ENCODE results near the gene EXT2.

EXT2 gene

DNA sequence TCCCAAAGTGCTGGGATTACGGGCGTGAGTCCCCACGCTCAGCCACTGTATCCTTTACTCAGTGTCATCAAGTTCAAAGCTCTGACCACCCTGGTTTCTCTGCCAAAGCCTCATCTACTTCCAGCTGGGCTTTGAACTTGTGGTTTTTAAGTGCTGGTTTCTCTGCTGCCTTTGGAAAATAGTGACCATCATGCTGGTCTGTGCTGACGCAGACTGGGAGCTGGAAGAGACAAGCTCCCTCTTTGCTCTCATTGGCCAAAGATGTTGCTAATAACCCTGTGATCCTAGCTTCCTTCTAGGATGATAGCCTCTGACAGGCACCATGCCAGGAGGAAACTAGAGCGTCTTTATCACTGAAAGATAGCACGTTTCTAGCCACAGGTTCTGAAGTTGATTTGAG is 152.0 kb downstream of the EXT2 start:
- DNase-seq, result no peak

DNA sequence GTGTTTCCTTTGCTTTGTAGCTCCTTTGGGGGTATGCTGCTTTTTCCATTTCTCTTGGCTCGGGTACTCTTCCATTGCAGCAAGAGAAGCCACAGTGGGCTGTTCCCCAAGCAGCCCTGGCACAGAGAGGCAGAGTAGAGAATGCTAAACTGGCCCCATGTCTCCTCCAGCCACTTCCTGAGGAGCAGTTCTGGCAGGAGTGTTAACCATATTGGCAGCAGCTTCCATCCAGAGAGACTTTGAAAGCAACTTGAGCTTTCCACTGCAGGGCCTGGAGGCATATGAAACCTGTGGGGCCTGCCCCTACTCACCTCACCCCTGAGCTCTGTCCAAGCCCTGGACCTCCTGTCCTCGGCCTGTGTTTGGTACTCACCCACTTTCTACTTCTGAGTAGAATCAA is 152.6 kb downstream of the EXT2 start:
- DNase-seq, result no peak

DNA sequence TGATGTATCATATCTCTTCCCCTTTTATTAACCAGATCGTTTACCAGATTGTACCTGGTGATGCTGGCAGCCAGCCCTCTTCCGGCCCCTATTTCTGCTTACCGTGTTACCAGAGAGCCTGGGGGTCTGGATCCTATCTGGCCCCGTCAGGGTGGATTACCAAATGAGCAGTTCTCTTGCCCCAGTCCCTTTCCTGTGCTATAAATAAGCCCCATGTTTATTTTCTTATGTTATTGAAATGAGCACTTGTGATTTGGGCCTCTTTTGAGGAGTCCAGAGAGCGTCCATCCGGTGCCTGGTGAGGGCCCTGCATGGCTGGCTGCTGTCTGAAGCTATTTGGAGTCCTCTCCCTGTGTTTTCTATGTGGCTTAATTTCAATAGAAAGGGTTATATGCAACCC is 154.9 kb downstream of the EXT2 start:
- no peak for DNase-seq

DNA sequence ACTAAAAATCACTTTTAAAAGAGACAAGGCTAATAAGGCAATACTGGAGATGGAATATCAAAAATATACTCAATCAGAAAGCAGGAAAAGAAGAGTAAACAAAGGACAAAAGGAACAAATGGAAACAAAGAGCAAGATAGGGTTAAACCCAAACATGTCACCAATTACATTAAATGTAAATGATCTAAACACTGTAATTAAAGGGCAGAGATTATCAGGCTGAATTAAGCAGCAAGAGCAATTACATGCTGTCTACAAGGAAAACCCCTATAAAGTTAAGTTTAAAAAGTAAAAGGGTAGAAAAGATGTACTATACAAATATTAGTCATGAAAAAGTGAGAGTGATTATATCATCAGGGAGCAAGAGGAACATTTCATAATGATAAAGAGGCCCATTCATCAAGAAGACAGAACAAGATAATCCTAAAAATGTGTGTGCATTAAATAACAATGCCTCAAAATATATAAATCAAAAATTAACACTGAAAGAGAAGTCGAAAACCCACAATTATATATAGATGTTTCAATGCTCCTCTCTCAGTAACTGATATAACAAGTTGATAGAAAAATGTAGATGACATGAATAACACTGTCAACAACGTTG is 157.6 kb downstream of the EXT2 start:
- DNase-seq, result no peak

DNA sequence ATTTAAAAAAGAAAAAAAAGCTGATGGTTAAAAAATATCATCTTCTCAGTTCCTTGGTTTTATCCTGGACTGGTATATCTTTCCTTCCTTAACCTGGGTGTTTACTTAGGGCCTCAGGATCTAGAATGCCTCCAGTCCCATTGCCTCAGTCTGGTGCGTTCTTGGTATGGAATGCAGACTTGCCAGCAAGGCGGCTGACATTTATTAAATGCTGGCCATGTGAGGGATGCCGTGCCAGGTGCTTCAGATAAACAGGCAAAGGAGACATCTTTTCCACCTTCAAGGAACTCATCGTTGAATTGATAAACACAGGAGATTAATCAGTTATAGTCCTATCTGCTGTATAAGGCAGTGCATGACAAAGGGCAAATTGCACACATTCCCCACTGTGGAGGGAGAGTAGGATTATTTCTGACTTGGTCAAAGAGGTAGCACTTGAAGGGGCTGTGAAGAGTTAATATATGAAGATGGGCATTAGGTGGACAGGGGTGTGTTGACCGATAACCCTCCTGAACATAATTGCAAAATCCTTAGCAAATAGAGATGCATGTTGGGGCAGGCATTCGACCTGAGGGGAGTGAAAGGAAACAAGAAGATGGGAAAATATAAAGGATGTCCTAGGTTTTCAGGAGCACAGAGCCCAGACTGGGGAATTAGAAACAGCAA is 160.1 kb downstream of the EXT2 start:
- DNase-seq, result no peak

DNA sequence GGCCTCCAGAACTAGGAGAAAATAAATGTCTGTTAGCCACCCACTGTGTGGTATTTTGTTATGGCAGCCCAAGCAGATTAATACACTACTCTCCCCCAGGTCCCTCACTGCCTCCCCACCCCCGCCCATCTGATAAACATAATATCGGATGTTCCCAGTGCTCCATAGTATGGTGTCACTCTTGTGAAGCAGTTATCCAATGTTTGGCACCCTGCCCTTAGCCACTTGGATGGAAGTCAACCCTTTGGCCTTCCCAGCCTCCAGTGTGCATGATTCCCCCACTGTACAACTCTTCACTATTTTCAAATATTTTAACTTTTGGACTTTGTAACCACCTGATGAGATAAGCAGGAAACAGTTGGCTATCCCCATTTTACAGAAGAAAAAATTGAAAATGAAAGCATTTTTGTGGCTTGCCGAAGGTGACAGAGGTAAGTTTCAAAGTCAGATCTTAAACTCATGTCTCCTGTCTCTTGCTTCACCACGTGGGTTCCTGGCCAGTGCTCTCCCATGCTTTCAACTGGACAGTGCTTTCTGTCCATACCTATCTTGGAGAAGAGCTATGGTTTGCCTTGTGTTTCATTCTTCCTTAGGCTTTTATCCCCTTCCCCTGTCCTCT is 161.3 kb downstream of the EXT2 start:
- DNase-seq, result no peak

DNA sequence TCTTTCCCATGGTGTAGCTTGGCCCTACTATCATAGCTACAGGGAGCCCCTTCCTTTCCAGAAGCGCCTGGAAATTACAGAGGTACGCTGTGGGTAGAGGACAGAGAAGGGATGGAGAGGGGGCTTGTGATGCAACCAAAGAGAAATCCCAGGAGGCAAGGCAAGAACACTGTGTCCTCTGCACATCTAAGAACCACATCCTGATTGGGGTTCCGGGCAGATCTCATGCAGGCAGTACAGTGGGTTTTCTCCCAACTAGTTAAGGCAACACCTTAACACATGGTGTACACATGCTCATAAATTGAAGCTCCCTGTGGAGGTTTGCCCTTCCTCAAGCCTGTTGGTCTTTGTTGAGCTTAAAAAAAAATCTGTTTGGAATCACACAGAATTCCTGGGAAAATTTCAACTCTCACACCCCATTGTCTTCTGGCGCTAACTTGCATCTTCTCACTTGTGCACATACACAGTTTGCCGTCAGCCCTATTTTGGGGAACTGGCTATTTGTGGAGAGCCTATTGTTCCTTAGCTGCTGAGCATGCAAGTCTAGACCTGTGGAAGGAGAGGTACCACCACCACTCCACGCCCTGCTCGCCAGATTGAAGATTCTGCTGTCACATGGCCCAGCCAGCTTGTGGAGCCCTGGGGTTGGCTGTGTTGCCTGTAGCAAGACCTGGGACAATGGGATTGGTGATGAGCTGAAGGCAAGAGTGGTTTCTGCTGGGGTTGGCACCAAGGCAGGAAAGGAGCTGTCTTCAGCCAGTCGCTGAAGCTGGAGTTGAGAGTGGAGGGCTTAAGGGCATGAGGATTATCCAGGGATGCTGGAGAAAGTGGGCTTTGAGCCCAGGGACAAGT is 162.1 kb downstream of the EXT2 start:
- no peak for DNase-seq

DNA sequence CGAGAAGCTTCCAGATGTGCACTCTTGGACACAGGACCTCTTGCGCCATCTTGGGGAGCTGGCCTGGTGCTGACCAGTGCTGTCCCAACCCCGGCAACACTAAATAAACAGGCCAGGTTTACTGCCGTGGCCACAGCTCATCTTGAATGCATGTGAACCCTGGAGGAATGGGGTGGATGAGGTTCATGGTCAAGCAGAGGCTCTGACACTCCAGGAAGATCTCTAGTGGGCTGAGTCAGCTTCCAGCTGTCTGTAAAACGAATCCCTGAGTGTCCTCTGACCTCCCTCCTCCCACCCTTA is 162.7 kb downstream of the EXT2 start:
- no peak for DNase-seq

DNA sequence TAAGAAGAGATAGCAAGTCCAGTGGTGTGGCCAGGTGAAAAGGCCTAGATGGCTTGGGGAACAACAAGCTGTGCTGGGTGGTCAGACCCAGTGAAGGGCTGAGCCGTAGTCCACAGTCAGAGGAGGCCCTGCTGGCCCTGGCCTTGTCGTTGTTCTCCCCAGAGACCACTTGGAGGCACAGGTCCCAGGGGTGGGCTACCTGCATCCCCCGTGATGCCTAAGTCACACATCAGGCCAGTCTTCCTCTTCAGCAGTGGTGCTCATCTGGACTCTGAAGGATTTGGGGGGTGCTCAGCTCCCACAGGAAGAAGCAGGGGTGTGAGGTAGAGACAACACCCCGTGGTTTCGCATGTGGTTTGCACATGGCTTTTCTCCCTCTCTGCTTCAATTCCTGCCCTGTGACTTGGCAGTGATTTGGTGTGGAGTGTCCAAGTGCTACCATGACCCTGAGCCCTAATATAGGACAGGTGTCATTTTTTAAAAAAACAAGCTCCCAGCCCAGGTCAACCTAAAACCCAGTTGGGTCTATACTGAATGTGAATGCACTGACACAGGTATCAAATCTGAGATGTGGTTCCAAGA is 163.5 kb downstream of the EXT2 start:
- DNase-seq, result no peak

DNA sequence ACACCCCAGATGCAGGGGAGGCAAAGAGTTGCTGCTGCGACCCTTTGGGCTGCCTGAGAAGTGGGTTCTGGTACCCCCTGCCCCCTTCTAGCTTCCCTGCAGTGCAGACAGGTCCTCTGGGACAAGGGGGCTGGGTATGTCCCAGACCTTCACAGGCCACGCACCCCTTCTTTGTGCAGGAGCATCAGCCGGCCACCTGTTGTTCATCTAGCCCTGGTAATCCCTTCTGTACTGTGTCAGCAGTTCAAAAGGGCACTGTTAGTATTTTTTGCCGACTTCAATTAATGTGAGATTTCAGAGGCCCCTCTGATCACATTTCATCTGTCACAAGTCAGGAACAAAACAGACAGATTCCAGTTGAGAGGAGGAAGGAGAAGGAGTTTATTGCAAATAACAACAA is 164.6 kb downstream of the EXT2 start:
- no peak for DNase-seq

DNA sequence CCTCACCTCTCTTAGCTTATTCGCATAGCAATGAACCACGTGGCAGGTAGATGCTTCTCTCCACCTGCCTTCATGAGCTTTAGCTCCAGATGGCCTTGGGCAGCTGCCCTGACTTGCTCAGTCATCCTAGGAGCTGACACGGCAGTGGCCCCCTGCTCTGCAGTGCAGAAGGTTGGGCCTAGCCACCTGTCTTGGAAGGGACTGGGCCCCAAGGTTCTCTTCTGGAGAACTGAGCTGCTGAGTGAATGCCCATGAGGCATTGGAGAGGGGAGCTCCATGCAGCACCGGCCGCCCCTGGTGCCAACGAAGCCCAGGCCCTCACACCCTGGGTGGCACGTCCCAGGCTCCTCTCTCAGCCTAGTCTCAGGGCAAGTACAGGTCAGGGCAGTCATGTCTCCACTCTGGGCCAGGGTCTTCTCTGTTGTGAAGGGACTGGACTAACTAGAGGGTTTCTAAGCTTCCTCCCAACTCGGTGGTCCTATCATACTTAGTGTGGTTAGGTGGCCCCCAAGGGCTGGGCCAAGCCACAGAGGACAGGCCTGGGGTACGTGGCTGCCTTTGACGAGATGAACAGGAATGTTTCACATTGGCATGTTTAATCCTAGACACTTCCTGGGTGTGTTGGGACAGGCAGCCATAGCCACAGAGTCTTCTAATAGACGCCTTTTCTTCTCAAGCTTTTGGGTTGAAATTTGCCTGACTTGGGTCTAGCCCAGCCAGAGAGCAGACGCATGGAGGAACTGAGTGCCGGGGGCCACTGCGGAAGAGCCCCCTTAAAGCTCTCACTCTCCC is 166.5 kb downstream of the EXT2 start:
- DNase-seq, result no peak

DNA sequence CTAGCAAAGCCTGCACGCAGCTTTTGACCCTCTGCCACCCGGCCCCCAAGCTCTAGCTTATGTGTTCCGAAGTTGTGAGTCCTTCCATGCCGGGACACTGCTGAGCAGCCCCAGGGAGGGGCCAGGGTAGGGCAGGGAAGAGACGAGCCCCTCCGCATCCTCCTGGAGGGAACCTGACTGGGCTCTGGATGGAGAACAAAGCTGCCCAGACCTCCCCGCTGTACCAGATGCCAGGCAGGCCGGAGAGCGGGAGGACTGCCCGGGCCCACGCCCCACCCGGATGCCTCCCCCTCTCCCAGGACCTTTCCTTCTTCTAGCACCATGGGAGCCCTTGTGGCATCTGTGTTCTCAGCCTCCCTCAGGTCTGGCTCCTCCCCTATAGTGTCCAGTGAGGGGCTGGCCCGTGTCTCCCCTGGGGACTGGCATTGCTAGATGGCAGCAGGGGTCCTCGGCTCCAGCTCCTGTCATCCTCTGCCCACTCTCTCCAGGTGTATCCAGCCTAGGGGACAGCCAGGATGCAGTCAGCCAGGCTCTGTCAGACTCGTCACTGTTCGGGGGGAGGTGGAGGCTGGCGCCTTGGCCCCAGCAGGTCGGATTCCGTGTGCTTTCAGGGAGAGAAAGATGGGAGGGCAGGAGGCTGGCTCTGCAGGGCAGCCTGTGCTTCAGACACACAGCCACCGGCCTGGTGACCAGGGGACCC is 168.4 kb downstream of the EXT2 start:
- peak; percentile 59 for DNase-seq

DNA sequence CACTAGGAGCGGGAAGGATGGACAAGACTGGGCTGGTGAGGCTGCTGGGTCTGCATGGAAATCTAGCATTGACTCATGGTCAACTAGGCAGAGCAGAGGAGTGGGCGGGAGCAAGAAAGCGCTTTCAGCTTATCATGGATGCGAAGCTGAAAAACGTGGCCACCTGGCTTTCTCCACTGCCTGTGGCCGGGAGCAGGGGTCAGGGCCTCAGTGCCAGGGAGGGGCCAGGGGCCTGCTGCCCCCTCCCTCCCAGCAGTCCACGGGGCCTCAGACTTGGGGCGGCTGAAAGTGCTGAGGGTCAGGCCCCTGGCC is 168.9 kb downstream of the EXT2 start:
- no peak for DNase-seq

DNA sequence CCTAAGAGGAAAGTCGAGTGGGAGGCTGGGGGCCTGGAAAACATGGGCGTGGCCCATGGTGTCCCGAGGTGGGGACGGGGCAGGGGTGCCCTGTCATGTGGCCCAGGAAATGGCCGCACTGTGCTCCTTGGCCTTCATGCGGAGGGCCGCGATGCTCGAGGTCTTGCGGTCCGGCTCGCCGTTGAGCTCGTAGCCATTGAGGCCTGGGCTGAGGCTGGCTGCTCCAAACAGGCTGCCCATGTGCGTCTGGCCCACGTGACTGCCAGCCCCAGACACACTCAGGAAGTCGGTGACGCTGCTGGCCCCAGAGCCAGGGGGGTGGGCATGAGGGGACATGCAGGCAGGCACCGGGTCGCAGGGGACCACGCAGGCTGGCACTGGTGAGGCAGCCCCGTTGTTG is 169.3 kb downstream of the EXT2 start:
- peak; percentile 53 for DNase-seq

DNA sequence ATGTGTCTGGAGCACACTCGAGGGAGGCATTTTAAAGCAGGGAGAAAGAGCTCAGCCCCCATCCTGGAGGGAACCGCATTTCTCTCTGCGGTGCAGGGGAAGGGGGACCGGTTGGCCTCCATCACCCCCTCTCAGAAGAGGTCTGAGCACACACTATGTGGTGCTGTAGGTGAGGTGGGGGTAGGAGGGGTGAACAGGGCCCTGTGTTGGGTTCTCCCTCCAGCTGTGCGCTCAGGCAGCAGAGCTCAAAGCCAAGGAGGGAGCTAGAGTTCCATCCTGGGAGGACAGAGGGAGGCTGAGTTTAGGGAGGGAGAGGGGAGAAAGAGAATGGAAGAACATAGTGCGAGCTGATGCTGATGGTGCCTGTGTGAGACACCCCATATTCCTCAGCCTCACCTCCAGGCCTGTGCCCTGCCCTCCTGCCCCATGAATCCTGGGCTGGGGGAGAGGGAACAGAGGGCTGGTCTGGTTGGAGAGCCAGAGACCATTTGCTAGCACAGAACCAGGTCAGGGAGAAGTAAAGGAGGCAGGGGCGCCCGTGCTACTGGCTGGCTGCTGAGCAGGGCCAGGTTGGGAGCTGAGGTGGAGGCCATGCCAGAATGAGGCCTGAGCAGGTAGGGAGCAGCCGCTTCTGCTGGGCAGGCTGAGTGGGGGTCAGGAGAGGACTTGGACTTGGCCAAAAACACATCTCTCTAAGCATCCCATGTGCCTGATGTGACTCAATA is 170.7 kb downstream of the EXT2 start:
- peak; percentile 37 for DNase-seq

DNA sequence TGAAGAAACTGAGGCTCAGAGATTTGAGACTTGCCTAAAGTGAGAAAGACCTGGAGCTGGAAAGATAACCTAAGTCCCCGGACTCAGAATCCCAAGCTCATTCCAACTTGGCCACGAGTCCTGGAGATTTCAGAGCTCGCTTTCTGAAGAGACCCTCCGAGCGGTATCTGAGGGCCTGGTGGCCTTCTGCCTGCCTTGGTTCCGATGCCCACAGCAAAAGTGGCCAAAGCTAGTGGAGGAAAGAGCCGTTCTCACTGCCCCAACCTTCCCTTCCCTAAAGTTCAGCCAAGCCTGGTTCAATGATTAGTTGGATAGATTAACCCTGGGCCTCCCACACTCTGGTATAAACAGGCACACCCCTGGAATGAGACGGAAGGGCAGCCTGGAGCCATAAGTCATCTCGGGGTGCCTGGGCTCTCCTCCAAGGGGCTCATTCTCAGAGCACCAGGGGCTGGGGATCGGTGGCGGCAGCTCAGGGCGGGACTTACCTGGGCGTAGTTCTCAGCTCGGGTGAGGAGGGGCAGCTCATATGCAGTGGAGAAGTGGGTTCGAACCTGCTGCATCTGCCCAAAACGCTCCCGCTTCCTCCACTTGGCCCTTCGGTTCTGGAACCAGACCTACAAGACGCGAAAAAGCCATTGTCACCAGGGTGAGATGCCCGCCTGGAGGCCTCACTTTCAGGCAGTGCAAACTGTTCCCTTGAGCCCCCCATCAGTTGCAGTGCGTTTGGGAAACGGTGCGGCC is 171.7 kb downstream of the EXT2 start:
- DNase-seq, result peak; percentile 52

DNA sequence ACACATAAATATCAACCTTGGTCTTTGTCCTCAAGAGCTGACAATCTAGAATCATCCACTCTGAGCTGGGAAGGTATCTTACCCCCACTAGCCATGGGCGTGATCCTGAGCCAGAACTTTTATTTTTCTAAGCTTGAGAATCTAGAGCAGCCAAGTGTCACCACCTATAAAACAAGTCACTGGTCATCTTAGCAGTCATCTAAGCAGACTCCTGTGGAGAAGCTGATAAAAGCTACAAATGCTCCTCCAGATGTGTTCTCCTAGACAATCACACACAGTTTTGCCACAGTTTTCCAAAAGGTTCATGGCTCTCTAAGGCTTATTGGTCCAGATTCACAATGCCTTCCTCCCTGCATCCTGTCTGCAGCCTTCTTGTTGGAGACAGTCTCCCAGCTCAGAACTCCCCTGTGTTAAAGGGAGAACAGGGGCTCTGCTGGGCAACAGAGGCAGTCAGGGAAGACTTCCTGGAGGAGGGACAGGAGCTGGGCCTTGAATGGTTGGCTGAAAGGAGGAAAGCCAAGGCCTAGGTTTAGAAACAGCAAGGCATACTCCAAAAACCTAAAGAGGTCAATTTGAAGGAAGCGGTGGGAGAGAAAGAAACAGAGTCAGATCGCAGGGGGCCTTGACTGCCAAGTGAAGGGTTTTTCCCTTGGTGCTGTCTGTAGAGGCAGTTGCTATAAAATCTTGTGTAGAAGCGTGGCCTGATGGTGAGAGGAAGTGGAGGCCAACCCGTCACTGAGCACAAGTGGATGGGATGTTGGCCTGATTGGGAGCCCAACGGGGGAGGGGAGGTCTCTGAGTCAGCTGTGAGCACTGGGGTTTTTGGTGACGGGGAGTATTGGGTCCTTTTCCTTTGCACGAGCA is 172.5 kb downstream of the EXT2 start:
- DNase-seq, result peak; percentile 33

DNA sequence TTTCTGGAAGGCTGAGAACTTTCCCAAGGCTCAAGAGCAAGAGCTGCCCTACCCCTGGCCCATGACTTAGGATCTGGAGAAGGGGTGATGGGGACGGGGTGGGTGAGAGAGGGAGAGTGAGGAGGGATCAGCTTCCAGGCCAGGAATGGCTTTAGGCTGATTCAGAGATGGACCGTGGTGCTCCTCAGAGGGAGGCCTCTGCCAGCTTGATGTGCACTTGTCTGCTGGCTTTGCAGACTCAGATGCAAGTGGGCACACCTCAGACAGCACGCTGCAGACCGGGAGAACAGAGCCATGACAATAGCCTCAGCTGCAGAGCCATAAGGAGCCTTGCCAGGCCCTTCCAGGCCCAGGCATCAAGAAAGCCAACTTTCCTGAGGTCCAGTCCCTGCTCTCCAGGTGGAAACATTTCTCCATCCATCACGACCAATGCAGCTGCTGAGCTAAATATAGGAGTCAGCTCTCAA is 173.2 kb downstream of the EXT2 start:
- peak; percentile 25 for DNase-seq

Data from activated effector memory CD4-positive, alpha-beta T cell treated with anti-CD3 and anti-CD28 coated beads, Interleukin-2, amount 50 U/mL, for 16 hours (primary cell).